LNCaP clone FGC (cell line): Measurements from ENCODE around the gene GALNT4.

Source experiments
- DNase-seq: peaks from one replicate; pipeline ENCODE4 v3.0.0-alpha.2; 2011; ENCODE audit warnings: low read depth
- H3K4me3 ChIP-seq: 2 replicates; pipeline ENCODE4 v1.5.1; 2011; ENCODE audit warnings: mild to moderate bottlenecking, low read depth, low read length, control low read depth
- TF ChIP-seq, protein P1 (sequence below): IDR thresholded peaks from 2 replicates; pipeline ENCODE4 v1.5.1; 2012; ENCODE audit warnings: mild to moderate bottlenecking; ENCODE audit not compliant: control insufficient read depth, insufficient read depth; ENCODE audit errors: extremely low read depth

The GALNT4 gene

DNA sequence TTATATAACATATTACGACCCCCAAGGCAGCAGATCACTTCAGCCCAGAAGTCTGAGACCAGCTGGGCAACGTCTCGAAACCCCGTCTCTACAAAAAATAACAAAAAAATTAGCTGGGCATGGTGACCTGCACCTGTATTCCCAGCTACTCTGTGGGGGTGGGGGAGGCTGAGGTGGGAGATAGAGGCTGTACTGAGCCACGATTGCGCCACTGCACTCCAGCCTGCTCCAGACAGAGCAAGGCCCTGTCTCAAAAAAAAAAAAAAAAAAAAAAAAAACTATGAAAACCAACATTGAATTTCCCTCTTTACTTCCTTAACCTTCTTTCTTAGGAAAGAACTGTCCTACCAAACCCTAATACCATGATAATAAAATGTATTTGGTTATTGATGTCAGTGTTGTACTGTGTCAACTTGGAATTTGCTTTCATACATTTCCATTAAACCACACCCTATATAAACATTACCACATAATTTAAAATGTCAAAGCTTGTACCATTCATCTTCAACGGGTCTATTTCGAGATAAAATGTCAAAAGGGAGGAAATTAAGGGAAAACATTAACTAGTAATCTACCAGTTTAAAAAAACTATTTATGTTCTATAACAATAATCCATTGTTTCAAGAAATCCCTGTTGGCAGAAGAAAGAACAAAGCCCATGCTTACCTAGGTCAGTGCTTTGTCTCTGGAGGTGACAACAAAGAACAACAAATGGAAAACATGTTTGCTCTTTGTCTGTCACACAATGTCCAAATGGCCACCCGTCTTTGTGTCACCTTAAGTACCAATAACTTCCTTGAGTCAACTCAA is 17.4 kb downstream of the GALNT4 start:
- H3K4me3 ChIP-seq, result no peak overlapping the region
- TF ChIP-seq, protein P1, sequence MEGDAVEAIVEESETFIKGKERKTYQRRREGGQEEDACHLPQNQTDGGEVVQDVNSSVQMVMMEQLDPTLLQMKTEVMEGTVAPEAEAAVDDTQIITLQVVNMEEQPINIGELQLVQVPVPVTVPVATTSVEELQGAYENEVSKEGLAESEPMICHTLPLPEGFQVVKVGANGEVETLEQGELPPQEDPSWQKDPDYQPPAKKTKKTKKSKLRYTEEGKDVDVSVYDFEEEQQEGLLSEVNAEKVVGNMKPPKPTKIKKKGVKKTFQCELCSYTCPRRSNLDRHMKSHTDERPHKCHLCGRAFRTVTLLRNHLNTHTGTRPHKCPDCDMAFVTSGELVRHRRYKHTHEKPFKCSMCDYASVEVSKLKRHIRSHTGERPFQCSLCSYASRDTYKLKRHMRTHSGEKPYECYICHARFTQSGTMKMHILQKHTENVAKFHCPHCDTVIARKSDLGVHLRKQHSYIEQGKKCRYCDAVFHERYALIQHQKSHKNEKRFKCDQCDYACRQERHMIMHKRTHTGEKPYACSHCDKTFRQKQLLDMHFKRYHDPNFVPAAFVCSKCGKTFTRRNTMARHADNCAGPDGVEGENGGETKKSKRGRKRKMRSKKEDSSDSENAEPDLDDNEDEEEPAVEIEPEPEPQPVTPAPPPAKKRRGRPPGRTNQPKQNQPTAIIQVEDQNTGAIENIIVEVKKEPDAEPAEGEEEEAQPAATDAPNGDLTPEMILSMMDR, result no peak
- DNase-seq, result no peak

DNA sequence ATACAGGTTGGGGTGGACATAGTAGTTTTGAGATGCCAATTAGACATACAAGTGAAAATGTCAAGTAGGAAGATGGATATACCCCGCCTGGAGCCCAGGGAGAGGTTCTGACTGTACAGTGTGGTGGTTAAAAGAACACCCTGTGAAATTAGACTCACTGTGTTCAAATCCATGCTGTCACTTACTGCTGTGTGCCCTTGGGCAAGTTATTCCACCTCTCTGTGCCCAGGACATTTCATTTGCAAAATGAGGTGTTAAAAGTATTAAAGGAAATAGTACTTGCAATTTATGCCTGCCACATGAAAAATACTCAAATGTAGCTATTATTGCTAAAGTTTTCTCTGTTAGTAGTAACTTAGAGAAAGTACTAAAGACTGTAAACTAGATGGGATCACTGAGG is 18.5 kb downstream of the GALNT4 start:
- no peak for DNase-seq
- no peak overlapping the region for H3K4me3 ChIP-seq
- TF ChIP-seq, protein P1, result no peak

DNA sequence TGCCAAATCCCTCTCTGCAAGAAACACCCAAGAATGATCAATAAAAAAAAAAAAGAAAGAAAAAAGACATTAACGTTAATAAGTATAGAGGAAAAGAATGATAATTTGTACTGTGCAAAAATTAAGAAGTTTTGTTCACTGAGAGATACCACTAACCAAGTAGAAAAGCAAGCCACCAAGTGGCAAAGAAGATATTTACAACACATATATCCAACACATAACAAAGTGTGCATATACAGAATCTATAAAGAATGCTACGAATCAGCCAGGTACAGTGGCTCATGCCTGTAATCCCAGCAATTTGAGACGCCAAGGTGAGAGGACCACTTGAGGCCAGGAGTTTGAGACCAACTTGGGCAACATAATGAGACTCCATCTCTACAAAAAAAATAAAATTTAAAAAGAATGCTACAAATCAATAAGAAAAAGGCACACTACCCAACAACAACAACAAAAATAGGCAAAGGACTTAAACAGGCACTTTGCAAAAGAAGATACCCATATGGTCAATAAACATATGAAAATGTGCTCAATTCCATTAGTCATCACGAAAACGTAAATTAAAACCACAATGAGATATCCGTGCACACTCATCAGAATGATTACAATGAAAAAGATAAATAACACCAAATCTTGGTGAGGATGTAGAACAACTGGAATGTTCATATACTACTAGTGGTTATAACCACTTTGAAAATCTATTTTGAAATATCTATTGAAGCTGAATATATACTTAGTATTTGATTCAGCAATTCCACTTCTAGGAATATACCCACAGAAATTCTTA is 19.8 kb downstream of the GALNT4 start:
- TF ChIP-seq, protein P1, result 0 out of 2 replicates have a peak, but pooled peaks have one; percentile 13
- no peak overlapping the region for H3K4me3 ChIP-seq
- DNase-seq, result no peak

DNA sequence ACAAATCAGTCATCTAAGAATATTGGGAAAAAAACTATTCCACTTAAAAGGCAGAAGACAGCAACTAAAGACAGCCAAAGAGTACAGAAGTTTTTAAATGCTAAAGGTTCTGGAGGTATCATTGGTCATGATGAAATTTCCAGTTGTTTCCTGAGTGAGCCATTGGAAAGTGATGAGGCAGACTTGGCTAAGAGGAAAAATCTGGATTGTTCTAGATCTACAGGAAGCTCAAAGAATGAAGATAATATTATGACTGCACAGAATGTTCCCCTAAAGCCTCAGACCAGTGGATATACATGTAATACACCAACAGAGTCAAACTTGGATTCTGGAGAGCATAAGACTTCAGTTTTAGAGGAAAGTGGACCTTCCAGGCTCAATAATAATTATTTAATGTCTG is 22.8 kb downstream of the GALNT4 start:
- H3K4me3 ChIP-seq, result no peak overlapping the region
- DNase-seq, result no peak
- TF ChIP-seq, protein P1, result no peak

DNA sequence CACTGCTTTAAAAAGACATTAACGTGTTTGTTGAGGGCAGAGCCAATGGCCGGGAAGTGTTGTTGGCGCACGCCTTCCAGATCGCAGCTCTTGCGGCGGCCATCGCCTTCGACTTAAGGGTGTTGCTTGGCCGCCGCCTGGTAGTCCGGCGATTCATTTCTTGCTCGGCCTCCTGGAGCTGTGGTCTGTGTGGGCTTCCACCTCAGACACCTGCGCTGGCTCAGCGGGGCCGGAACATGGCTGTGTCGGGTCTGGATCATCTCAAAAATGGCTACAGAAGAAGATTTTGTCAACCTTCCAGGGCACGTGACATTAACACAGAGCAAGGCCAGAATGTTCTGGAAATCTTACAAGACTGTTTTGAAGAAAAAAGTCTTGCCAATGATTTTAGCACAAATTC is 24.7 kb downstream of the GALNT4 start:
- no peak overlapping the region for H3K4me3 ChIP-seq
- DNase-seq, result no peak
- TF ChIP-seq, protein P1, result no peak

DNA sequence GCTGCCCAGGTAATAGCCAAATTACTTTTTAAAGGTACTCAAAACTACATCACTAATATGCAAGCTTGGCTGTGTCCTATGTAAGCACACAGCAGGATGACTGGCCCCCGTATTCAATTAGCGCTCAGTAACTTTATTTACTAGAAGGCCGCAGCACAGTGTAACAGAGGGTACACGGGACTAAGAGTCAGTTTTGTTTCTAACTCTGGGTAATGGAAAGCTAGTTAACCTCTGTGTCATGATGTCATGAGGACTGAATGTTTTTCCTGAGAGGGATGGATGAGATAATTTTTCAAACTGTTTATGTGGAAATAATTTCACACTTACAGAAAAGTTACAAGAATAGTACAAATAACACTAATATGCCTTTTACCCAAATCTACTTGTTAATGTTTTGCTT is 27.1 kb downstream of the GALNT4 start:
- DNase-seq, result no peak
- H3K4me3 ChIP-seq, result no peak overlapping the region
- TF ChIP-seq, protein P1, result no peak
